Astrocyte of the hippocampus (primary cell): ENCODE results near the gene UBXN1.
"Not testable (repeated sequence)": the region's sequence is repeated elsewhere in the genome, so short reads cannot be mapped to it uniquely, and the experiment has no call there.

ENCODE experiments used
- DNase-seq: peaks from one replicate; pipeline ENCODE4 v3.0.0; 2011; ENCODE audit warnings: low read depth, low spot score

The UBXN1 gene

GRCh38 chr11:62708793-62709192 is 29.9 kb upstream of the UBXN1 start:
- DNase-seq: no peak

- DNase-seq: no peak
Observed at GRCh38 chr11:62708392-62708791, 29.5 kb upstream of the UBXN1 start.

DNA sequence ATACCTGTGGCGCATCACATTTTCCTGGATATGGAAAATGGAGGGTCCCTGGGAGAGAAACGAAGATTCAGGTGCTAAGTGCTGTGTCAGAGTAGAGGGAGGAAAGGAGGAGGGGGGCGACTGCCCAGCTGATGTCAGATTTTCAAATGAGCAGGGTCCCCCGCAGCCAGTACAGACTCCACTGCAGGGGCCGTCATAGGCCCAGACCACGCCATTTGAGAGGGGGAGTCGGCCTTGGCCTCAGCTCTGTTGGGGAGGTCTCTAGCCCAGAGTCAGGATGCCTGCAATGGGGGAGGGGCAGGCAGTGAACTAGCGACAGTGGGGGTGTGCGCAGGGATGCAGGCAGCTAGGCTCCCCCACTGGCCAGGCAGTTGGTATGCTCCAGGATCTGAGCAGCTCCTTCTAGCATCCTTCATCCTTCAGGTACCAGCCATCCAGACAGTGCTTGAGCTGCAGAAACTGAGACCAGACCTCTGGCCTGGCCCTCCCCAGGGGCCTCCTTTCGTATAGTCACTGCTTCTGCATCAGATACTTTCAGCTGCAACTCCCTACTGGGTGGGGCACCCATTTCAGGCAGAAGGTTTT is 28.5 kb upstream of the UBXN1 start, which contains the start of the genes BSCL2 and GNG3:
BSCL2 (minus strand) TSS at position 148 of the 585 bp plus-strand sequence. CDS start 229 bp downstream, outside the sequence.
GNG3 (plus strand) TSS at position 400 of the 585 bp plus-strand sequence. CDS start 620 bp downstream, outside the sequence.
- DNase-seq: peak; percentile 81

GRCh38 chr11:62706850-62707247 is 28.0 kb upstream of the UBXN1 start:
- no peak for DNase-seq

DNA sequence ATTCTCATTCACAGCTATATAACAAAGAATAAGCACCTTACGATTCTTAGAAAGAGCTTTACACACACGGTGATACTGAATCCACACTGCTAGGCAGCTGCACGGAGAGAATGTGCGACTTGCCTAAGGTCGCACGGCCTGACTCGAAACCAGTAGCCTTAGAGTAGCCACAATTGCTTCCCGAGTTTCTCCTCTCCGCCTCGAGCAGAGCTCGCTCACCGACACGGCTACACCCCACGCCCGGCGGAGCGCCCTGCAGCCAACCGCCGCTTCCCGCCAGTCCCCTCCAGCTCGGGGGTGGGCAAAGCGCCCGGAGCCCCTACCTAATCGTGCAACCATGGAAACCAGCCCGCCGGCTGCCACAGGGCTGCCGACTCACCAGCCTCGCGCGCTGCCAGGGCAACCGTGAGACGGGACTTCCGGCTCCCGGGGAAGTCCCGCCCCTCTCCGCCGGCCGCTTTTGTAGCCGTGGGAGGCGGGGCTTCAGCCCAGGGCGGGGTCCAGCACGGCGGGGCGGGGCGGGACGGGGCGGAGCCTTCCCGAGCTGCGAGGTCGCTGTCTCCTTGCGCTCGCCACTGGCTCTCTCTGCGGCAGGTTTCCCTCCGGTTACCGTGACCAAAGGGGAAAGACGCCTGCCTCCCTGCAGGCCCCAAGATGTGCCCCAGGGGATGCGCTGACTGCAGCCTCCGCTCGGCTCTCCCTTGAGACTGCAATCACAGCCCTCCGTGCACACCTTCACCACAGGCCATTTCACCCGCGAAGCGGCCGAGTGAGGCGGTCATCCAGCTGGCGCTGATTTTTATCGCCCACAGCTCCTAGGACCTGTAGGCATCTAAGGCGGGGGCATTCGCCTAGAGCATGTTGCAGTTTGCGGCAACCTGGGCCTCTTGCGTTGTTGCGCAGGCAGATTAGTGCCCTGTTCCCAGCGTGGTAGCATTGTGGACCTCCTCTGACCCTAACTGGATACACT is 27.3 kb upstream of the UBXN1 start:
- peak; percentile 99 for DNase-seq

DNA sequence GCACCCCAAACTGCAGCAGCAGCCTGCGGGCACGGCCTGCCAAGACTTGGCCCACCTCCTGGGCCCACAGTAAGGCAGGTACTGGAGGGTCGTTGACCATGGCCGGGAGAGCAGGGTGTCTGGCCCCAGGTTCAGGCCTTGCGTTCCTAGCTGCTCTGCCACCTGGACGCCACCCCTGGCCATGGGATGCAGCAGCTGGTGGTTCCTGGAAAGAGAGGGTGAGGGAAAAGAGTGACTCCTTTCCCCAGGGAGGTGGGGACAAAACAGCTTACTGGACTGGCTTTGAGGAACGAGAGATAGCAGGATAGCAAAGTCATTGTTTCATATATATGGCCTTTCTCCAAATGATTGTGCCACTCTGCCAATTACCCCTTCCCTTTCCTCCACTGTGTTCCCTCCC is 26.5 kb upstream of the UBXN1 start:
- peak; percentile 32 for DNase-seq

DNA sequence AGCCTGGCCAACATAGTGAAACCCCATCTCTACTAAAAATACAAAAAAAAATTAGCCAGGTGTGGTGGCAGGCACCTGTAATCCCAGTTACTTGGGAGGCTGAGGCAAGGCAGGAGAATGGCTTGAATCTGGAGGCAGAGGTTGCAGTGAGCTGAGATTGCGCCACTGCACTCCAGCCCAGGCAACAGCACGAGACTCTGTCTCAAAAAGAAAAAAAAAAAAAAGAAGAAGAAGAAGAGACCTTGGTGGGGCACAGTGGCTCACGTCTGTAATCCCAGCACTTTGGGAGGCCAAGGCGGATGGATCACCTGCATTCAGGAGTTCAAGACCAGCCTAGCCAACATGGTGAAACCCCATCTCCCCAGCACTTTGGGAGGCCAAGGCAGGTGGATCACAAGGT is 25.0 kb upstream of the UBXN1 start:
- not testable (repeated sequence) for DNase-seq

GRCh38 chr11:62702246-62702645 is 23.4 kb upstream of the UBXN1 start:
- DNase-seq: no peak

GRCh38 chr11:62694455-62695167 is 15.7 kb upstream of the UBXN1 start:
- DNase-seq: peak; percentile 84

DNA sequence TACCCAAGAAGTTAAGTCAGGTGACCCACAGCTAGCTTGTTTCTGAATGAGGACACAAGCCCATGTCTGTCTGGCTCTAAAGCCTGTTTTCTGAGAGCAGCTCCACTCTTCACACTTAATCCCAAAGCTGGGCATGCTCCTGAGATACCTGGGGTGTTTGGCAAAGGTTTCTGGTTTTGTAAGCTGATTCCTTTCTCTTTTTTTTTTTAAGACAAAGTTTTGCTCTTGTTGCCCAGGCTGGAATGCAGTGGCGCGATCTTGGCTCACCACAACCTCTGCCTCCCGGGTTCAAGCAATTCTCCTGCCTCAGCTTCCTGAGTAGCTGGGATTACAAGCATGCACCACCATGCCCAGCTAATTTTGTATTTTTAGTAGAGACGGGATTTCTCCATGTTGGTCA is 14.8 kb upstream of the UBXN1 start:
- not testable (repeated sequence) for DNase-seq

- DNase-seq: peak; percentile 86
Observed at GRCh38 chr11:62689421-62690183, 10.7 kb upstream of the UBXN1 start, which contains the start of gene LRRN4CL. TSS of gene LRRN4CL (minus strand) at chr11:62689530. CDS start at chr11:62688508, 1,022 bp downstream.

DNA sequence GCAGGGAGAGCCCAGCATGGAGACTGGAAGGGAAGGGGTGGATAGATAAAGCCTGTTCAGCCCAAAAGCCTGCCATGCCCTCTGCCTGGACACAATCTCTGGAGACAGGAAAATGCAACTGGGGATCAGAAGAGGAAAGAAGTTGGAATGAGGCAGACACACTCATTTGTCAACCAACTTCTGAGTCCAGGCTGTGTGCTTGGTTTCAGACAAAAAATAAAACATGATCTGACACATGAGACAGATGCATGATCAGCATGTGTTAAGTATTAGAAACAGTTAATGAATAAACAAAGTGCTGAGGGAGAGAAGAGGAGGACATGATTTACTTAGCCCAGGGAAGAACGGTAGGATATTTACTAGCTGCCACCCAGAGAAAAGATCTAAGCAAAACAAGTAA is 9.6 kb upstream of the UBXN1 start:
- DNase-seq: no peak

DNA sequence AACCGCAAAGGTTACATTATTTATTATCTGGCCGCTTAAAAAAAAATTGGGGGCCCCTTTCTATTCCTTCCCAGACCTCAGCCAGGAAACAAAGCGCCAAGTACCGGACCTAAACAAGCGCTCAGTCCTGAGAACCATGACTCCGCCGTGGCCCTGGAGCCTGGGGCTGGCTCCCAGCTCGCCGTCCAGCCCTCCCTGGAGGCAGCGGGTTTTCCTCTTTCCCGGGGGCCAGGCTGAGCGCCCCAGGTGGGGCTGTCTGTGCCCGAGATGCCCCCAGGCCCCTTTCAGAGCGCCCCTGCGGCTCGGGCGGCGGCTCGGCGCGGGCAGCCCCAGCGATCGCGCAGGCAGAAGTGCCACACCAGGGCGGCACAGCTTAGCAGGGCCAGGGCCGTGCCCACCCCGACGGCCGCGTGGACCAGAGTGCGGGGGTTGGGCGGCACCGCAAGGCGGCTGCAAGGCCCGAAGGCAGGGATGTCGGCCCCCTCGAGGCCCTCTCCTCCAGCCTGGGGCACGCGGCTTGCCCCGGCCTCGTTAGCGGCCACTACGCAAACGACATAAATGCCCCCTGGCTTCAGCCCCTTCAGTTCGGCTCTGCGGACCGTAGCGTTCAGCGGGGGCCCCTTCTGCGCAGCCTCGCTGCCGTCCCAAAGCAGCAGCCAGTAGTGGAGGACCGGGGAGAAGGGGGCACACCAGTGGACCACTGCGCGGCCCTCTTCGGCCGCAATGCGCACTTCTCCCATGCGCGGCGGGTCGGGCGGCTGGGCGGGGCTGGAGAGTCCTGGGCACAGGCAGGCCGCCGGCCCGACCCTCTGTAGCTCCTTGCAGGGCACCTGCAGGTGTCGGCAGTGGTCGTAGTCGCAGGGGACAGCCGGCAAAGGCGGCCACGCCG is 8.9 kb upstream of the UBXN1 start:
- DNase-seq: no peak

DNA sequence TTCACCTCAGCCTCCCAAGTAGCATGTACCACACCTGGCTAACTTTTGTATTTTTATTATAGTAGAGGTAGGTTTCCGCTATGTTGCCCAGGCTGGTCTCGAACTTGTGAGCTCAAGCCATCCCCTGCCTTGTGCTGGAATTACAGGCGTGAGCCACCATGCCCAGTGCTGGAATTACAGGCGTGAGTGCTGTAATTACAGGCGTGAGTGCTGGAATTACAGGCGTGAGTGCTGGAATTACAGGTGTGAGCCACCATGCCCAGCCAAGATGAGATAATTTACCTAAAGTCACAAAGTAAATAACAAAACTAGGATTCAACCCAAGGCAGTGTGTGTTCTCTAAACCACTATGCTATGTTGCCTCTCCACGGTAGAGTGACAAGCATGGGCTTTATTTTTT is 3.6 kb upstream of the UBXN1 start:
- no peak for DNase-seq

DNA sequence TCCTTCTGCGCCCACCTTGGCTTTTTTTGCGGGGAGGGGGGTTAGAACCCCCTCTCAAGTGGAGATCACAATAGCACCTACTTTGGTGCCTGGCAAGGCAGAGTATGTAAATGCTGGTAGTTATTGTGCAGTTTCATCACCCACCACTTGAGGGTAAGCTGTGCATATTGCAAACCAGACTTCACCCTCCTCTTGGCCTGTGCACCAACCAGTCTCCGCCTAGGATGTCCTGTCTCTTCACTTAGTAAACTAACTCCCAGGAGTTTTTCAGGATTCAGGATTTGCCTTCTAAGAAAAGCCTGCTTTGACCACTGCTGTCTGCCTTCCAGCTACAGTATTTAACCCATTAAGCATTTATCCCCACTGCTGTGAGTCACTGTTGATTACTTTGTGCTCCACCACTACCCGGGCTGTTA is 2.0 kb upstream of the UBXN1 start:
- peak; percentile 84 for DNase-seq

- DNase-seq: no peak
Observed at GRCh38 chr11:62678433-62678769, 472 bp downstream of the UBXN1 start.

DNA sequence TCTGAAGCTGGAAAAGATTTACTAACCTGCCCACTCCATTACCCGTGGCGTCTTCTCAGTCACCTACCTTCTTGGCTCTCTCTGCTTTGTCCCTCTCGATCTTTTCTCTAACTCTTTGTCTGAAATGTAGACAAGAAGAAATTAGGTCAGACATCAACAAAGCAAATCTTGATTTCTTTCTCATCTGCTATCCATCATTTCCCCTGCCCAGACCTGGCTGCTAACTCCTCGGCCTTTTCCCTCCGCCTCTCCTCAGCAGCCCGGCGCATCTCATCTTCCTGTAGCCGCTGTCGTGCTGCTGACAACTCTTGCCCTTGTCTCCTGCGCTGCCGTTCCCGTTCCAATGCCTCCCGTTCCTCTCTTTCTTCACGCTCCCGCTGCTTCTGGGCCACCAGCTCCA is 1.2 kb downstream of the UBXN1 start:
- no peak for DNase-seq

DNA sequence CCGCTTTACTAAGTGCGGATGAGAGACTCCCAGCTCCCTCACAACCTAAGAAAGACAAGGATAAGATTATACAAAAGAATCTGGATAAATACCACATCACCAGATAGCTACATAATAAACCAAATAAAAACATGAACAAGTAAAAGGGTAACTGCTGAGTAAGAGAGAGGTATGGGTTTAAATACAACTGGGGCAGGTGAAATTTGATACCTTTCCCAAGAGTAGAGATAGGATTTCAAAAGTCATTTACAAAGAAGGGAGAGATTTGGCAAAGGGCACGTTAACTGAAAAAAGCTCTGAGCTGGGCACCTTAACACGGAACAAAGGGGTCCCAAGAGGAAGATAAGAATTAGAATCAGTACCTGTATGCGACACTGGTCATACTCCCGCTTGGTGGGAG is 1.7 kb downstream of the UBXN1 start:
- DNase-seq: no peak

- DNase-seq: no peak
Observed at GRCh38 chr11:62676698-62677097, 2.2 kb downstream of the UBXN1 start.

- DNase-seq: not testable (repeated sequence)
Observed at GRCh38 chr11:62675415-62675814, 3.5 kb downstream of the UBXN1 start.
